ENCODE data around the gene ITGAE. TPM values are rescaled to one million over a fixed set of nuclear protein-coding genes. Genes with fewer than 3 reads are reported as not detected.

The ITGAE gene
- total and polyA plus RNA-seq, 10 of the 15 experiments (the other 5 are each of a cell fraction or from before 2014, with no cell fraction given) = 13.1 to 161 (median 34.8) TPM

DNA sequence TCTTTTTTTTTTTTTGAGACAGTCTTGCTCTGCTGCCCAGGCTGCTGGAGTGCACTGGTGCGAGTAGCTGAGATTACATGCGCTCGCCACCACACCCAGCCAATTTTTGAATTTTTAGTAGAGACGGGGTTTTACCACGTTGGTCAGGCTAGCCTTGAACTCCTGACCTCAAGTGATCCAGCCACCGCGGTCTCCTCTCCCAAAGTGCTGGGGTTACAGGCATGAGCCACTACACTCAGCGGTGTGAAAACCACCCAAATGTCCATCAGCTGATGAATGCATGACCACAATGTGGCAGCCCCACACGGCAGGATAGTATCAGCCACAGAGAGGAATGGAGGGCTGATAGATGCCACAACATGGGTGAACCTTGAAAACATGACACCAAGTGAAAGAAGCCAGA lies 107.2 kb downstream of the ITGAE start (continued):
- TF ChIP-seq, protein P1, sequence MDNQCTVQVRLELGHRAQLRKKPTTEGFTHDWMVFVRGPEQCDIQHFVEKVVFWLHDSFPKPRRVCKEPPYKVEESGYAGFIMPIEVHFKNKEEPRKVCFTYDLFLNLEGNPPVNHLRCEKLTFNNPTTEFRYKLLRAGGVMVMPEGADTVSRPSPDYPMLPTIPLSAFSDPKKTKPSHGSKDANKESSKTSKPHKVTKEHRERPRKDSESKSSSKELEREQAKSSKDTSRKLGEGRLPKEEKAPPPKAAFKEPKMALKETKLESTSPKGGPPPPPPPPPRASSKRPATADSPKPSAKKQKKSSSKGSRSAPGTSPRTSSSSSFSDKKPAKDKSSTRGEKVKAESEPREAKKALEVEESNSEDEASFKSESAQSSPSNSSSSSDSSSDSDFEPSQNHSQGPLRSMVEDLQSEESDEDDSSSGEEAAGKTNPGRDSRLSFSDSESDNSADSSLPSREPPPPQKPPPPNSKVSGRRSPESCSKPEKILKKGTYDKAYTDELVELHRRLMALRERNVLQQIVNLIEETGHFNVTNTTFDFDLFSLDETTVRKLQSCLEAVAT (IDR thresholded peaks at IDR 0.05) = peak; percentile 96; the same call in 1 of the 2 replicates
- TF ChIP-seq, protein P2, sequence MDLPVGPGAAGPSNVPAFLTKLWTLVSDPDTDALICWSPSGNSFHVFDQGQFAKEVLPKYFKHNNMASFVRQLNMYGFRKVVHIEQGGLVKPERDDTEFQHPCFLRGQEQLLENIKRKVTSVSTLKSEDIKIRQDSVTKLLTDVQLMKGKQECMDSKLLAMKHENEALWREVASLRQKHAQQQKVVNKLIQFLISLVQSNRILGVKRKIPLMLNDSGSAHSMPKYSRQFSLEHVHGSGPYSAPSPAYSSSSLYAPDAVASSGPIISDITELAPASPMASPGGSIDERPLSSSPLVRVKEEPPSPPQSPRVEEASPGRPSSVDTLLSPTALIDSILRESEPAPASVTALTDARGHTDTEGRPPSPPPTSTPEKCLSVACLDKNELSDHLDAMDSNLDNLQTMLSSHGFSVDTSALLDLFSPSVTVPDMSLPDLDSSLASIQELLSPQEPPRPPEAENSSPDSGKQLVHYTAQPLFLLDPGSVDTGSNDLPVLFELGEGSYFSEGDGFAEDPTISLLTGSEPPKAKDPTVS (IDR thresholded peaks at IDR 0.05; ENCODE audit: low read depth, low read length) = no peak
- TF ChIP-seq ZSCAN29 (IDR thresholded peaks at IDR 0.05) (no peak), TCF3 (IDR thresholded peaks at IDR 0.05; ENCODE audit: borderline replicate concordance, insufficient read depth, low read depth, low read length) (0 out of 2 replicates have a peak, but pooled peaks have one; percentile 32), EZH2 (IDR thresholded peaks at IDR 0.05; ENCODE audit: borderline replicate concordance, control insufficient read depth, low read depth, low read length) (no peak), RAD21 (IDR thresholded peaks at IDR 0.05; ENCODE audit: insufficient read depth, low read depth, low read length) (no peak), GATAD2B (conservative IDR thresholded peaks at IDR 0.05; ENCODE audit: low read depth) (no peak; the same call in 1 of the 2 replicates), ZBED1 (IDR thresholded peaks at IDR 0.05; ENCODE audit: borderline replicate concordance) (peak; percentile 92), SRF (IDR thresholded peaks at IDR 0.05; ENCODE audit: low read depth in 2 of 2, low read length in 2 of 2) (no peak), NFIC (IDR thresholded peaks at IDR 0.05; ENCODE audit: low read depth, low read length) (peak; percentile 75; the same call in 1 of the 2 replicates), IRF4 (IDR thresholded peaks at IDR 0.05; ENCODE audit: low read depth, low read length) (peak; percentile 83)
- TF ChIP-seq, protein P3, sequence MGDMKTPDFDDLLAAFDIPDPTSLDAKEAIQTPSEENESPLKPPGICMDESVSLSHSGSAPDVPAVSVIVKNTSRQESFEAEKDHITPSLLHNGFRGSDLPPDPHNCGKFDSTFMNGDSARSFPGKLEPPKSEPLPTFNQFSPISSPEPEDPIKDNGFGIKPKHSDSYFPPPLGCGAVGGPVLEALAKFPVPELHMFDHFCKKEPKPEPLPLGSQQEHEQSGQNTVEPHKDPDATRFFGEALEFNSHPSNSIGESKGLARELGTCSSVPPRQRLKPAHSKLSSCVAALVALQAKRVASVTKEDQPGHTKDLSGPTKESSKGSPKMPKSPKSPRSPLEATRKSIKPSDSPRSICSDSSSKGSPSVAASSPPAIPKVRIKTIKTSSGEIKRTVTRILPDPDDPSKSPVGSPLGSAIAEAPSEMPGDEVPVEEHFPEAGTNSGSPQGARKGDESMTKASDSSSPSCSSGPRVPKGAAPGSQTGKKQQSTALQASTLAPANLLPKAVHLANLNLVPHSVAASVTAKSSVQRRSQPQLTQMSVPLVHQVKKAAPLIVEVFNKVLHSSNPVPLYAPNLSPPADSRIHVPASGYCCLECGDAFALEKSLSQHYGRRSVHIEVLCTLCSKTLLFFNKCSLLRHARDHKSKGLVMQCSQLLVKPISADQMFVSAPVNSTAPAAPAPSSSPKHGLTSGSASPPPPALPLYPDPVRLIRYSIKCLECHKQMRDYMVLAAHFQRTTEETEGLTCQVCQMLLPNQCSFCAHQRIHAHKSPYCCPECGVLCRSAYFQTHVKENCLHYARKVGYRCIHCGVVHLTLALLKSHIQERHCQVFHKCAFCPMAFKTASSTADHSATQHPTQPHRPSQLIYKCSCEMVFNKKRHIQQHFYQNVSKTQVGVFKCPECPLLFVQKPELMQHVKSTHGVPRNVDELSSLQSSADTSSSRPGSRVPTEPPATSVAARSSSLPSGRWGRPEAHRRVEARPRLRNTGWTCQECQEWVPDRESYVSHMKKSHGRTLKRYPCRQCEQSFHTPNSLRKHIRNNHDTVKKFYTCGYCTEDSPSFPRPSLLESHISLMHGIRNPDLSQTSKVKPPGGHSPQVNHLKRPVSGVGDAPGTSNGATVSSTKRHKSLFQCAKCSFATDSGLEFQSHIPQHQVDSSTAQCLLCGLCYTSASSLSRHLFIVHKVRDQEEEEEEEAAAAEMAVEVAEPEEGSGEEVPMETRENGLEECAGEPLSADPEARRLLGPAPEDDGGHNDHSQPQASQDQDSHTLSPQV (IDR thresholded peaks at IDR 0.05) = no peak
- TF ChIP-seq, protein P4, sequence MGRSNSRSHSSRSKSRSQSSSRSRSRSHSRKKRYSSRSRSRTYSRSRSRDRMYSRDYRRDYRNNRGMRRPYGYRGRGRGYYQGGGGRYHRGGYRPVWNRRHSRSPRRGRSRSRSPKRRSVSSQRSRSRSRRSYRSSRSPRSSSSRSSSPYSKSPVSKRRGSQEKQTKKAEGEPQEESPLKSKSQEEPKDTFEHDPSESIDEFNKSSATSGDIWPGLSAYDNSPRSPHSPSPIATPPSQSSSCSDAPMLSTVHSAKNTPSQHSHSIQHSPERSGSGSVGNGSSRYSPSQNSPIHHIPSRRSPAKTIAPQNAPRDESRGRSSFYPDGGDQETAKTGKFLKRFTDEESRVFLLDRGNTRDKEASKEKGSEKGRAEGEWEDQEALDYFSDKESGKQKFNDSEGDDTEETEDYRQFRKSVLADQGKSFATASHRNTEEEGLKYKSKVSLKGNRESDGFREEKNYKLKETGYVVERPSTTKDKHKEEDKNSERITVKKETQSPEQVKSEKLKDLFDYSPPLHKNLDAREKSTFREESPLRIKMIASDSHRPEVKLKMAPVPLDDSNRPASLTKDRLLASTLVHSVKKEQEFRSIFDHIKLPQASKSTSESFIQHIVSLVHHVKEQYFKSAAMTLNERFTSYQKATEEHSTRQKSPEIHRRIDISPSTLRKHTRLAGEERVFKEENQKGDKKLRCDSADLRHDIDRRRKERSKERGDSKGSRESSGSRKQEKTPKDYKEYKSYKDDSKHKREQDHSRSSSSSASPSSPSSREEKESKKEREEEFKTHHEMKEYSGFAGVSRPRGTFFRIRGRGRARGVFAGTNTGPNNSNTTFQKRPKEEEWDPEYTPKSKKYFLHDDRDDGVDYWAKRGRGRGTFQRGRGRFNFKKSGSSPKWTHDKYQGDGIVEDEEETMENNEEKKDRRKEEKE (IDR thresholded peaks at IDR 0.05) = no peak
- TF ChIP-seq, protein P5, sequence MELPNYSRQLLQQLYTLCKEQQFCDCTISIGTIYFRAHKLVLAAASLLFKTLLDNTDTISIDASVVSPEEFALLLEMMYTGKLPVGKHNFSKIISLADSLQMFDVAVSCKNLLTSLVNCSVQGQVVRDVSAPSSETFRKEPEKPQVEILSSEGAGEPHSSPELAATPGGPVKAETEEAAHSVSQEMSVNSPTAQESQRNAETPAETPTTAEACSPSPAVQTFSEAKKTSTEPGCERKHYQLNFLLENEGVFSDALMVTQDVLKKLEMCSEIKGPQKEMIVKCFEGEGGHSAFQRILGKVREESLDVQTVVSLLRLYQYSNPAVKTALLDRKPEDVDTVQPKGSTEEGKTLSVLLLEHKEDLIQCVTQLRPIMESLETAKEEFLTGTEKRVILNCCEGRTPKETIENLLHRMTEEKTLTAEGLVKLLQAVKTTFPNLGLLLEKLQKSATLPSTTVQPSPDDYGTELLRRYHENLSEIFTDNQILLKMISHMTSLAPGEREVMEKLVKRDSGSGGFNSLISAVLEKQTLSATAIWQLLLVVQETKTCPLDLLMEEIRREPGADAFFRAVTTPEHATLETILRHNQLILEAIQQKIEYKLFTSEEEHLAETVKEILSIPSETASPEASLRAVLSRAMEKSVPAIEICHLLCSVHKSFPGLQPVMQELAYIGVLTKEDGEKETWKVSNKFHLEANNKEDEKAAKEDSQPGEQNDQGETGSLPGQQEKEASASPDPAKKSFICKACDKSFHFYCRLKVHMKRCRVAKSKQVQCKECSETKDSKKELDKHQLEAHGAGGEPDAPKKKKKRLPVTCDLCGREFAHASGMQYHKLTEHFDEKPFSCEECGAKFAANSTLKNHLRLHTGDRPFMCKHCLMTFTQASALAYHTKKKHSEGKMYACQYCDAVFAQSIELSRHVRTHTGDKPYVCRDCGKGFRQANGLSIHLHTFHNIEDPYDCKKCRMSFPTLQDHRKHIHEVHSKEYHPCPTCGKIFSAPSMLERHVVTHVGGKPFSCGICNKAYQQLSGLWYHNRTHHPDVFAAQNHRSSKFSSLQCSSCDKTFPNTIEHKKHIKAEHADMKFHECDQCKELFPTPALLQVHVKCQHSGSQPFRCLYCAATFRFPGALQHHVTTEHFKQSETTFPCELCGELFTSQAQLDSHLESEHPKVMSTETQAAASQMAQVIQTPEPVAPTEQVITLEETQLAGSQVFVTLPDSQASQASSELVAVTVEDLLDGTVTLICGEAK (IDR thresholded peaks at IDR 0.05; ENCODE audit: borderline replicate concordance) = no peak

Data from GM12878 (cell line).